Eye (tissue), 1 donor: ENCODE data around the gene COL28A1.
"Not testable (repeated sequence)": the region's sequence is repeated elsewhere in the genome, so short reads cannot be mapped to it uniquely, and the experiment has no call there.

Experiments
- DNase-seq: peaks from one replicate; pipeline ENCODE4 v3.0.0-alpha.2; 2015

The COL28A1 gene

DNA sequence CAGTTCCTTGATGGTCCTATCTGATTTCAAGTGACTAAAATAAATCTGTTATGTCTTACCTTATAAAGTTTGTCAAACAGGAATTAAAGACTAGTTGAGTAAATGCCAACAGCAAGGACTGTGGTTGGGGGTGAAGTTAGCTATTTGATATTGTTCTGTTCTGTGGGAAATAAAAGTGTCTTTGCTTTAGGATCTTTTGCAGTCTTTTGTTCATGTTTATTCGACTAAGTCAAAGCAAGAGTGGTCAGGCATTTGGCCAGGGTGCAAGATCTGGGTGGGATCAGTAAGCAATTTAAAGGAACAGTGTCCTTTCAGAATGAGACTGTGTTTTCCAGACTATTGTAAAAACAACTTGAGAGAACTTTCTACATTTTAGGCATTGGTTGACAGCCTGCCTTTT is at the start of gene COL28A1:
Gene COL28A1 (minus strand): TSS at position 183 of the 400 bp plus-strand sequence. CDS start 2,998 bp downstream, outside the sequence.
- no peak for DNase-seq

DNA sequence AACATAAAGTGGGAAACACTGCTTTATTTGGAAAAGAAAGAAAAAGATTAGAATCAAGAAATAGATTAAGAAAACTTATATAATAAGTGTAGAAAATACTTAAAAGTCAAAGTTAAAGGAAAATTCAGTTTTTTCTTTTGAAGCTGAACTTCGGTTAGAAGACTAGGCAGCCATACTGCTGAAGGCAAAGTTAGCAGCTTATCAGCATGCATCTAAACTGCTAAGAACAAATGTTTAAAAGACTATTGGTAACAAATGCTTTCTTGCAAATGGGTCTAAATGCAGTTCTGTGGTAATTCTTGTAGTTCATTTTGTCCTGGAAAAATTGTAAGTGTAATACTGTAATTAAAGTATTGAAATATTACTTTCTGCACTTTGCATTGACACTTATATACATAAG is 49.0 kb upstream of the COL28A1 start:
- DNase-seq, result no peak

DNA sequence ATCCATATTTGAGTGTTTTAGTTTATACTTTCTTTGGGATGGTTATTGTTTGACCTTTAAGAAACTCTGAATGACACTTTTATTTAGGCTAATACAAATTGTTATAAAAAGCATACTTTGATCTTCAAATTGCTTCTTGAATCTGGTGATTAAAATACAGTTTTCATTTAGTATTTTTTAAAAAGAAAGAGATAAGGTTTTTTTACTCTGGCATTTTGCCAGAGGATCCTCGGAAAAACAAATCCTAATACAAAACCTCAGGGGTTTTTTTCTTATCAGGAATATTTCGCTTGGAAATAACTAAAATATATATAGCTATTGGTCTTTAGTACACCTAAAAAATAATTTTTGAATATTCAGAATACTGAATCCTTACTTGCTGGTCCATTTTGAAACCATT is 48.1 kb upstream of the COL28A1 start:
- DNase-seq, result no peak

DNA sequence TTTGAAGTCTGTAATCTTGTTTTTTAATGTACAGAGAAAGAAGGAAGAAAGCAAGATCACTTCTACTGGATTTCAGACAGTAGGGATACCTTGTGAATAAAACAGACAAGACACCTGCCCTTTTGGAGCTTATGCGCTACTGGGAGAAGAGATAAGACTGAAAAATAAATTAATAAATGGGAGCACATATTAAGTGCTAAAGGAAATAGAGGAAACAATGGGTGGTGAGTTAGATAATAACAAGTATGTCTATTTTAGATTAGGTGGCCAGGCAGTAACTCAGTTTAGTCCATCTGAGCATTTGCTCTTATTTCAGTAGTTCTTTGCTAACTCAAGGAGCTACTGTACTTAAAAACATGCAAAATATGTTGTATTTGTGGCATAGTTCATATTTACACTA is 46.9 kb upstream of the COL28A1 start:
- no peak for DNase-seq

DNA sequence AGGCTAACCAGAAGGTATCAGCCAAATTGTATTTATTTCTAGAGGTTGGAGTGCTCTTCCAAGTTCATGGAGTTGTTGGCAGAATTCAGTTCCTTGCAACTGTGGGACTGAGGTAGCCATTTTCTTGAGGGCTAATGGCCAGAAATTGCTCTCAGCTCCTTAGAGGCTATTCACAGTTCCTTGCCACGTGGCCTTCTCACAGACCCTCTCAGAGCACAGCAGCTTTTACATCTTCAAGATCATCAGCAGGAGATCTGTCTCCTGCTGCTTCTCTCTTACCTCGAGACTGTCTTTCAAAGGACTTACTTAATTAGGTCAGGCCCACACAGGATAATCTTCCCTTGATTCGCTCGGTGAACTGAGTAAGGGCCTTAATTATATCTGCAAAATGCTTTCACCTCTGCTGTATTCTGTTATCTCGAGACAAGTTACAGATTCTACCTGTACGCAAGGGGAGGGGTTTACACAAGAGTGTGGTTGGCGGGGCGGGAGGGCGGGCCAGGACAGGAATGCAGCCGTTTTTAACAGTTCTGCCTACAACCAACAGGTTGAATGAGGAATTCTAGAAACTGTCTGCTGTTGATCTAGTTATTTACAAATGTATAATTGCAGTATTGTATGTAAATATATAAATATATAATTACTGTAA is 46.0 kb upstream of the COL28A1 start:
- DNase-seq, result peak; percentile 32

DNA sequence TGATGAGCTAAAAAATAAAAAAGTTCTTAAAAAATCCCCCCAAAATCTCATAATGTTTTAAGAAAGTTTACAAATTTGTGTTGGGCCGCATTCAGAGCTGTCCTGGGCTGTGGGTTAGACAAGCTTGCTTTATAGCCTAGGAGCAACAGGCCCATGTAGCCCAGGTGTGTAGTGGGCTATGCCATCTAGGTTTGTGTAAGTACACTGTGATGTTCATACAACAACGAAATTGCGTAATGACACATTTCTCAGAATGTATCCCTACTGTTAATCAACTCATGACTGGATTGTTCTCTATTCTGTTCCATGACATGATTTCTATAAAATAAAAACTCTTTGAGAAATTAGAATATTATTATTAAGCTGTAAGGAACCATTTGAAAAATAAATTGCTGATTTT is 44.0 kb upstream of the COL28A1 start:
- no peak for DNase-seq

DNA sequence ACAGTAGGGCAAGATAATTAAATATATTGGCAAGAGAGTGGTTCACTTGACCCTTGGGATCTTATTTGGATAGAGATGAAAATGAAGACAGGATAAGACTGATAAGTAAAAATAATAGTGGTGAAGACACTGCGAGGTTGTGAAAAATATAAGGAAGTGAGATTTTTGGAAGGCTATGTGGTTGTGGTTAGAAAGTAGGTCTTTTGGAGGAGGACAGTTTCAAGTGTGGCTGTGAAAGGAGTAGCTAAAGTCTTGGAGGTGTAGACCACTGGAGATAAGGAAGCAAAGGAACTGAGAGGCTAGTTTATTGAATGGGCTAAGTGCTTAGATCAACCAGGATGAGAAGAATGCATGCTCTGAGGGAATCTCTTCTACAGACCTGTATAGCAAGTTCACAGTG is 42.2 kb upstream of the COL28A1 start:
- DNase-seq, result no peak

DNA sequence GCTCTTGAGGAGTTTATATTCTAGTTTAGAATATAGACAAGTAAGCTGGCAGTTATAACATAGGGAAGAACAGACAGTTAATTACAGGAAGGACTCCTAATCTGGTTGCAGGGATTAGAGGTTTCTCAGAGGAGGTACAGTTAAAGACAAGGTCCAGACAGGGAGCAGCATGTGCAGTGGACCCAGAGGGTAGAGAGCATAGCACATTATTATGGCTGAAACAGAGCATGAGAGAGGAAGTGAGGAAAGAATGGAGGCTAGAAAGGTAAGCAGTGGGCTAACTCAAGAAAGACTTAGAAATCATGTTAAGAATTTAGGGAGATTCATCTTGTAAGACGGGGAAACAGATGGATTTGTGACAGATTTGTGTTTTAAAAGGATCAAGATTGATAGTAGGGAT is 40.7 kb upstream of the COL28A1 start:
- DNase-seq, result no peak

DNA sequence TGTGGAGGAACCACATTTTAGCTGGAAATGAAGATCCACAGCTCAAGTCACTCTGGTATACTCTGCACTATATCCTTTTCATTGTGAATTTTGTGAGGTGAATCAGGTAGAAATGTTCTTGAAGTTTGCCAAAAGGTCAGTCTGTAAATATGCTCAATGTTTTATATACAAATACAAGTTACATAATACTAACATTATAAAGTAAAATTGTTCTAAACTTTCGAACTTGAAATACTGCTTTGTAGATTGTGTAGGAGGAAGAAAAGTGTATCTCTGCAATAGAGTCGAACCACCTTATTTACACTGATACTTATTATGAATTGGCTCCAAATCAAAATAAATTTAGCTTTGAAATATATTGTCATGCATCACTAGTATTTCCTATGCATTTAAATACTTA is 38.0 kb upstream of the COL28A1 start:
- DNase-seq, result no peak

DNA sequence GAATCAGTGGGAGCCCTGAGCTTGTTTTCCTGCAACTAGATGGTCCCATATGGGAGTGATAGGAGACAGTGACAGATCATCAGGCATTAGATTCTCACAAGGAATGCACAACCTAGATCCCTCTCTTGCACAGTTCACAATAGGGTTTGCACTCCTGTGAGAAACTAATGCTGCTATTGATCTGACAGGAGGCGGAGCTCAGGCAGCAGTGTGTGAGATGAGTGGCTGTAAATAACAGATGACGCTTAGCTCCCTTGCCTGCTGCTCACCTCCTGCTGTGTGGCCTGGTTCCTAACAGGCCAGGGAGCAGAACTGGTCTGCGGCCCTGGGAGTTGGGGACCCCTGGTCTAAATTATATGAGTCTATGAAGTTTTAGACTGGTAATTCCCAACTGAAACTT is 34.9 kb upstream of the COL28A1 start:
- no peak for DNase-seq

DNA sequence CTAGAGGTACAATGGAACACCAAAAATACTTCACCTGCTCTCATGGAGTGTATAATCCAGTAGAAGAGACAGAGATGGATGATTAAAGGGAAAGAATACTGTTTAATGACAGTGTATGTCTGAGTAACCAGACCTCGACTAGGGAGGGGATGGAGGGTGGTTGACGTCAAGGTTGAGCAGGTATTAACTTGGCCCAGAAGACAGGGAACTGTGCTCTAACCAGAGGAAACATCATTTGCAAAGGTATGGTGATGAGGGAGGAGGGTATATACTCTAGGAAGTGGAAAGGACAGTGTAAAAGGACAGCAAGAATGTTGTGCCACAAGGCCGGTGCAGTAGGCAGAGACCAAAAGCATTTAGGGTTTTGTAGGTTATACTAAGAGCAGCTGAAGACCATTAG is 33.9 kb upstream of the COL28A1 start:
- no peak for DNase-seq

DNA sequence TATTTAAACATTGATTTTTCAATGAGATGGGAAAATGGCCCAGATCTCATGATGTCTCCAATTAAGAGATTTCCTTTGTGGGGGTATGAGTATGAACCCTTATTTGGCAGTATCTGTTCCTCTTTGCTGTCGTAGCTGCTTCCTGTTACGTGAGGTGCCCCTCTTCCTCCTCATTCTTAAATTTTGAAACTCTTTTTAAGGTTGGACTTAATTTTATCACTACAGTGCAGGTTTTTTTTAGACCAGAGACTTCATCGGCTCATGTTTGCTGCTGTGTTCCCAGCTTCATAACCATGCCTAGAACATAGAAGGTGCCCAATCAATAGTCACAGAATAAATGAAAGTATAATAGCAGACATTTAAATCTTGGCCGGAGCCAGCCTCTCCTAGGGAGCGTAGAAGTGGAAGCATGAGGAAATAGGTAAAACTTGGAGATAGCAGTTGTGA is 33.4 kb upstream of the COL28A1 start:
- no peak for DNase-seq

DNA sequence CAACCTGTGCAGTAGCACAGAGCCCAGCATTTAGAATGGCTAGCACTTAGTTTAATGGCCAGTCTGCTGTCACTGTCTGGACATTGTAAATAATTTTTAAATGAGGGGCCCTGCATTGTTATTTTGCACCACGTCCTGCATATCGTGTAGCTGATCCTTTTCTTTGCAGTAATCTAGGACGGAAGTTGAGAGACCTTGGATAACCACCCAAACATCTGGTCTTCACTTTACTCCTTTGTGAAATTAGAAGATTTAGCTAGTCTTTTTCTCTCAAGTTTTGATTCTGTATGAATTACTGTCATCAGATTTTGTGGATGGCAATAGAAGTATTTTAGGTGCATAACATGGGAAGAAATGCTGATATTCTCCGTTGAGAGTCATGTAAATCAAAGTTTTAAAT is 32.9 kb upstream of the COL28A1 start:
- no peak for DNase-seq

DNA sequence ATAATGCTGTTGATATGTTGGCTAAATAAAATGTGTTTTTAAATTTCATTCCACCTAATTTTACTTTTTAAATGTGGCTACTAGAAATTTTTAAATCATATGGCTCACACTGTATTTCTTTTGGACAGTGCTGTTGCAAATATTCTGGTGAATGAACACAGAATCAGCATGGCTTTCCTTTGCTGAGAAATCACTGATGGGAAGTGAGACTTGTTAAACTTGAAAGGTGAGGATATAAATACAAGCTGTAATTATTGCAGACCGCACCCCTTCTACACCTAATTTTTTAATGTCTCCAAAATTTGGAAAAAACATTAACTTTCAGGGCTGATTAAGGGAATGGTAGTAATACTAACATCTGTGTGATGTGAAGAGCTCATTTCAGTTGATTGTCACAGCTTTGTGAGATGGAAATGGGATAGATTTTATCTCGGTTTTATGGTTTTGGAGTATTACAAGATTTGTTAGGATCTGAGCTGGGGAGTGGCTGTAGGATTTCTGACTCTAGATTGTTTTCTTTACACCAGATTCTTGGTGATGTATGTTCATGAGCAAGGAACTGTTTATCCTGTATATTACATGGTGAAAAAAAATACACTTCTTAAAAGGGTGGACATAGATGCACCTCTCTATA is 32.3 kb upstream of the COL28A1 start:
- DNase-seq, result no peak

DNA sequence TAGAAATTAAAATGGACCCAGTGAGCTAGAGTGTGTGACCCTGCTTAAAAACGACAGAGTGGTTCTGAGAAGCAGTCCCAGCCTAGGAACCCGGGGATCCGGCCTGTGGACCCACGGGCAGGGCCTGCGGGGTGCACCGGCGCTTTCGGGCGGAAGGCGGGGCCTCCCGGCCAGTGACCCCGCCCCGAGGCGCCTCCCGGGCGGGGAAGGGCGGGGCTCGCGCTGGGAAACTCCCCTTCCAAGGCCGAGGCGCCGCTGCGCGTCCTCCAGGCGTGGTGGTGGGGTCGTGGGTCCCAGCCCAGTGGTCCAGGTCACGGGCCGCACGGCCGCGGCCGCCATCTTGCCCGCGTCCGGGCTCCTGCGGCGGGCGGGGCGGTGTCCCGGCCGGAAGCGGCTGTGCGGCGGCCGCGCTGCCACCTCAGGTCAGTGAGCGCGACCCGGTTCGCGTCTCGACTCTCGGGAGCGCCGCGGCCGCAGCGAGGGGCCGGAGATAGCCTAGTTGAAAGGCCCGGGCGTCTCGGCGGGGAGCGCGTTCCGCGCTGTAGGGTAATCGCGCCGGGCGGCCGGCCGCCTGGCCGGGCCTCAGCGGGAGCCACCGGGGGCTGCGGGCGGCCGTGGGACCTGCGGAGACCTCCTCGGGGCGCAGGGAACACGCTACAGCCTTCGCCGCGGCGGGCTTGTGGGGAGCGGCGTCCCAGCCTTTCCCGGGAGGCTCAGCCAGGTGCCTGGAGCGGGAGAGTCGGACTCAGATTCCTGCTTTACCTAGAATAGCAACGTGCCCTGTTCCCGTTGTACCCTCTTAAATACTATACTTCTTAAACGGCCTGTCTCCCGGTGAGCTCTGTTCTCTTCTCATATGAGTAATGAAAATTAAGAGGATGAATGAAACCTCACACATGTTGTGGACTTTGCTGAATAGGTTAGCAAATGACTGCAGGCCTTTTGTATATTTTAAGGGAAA is 31.3 kb upstream of the COL28A1 start, which contains the start of gene MIOS:
Gene MIOS (plus strand): TSS at position 234 of the 961 bp plus-strand sequence. CDS start 5,592 bp downstream, outside the sequence.
- peak; percentile 90 for DNase-seq

DNA sequence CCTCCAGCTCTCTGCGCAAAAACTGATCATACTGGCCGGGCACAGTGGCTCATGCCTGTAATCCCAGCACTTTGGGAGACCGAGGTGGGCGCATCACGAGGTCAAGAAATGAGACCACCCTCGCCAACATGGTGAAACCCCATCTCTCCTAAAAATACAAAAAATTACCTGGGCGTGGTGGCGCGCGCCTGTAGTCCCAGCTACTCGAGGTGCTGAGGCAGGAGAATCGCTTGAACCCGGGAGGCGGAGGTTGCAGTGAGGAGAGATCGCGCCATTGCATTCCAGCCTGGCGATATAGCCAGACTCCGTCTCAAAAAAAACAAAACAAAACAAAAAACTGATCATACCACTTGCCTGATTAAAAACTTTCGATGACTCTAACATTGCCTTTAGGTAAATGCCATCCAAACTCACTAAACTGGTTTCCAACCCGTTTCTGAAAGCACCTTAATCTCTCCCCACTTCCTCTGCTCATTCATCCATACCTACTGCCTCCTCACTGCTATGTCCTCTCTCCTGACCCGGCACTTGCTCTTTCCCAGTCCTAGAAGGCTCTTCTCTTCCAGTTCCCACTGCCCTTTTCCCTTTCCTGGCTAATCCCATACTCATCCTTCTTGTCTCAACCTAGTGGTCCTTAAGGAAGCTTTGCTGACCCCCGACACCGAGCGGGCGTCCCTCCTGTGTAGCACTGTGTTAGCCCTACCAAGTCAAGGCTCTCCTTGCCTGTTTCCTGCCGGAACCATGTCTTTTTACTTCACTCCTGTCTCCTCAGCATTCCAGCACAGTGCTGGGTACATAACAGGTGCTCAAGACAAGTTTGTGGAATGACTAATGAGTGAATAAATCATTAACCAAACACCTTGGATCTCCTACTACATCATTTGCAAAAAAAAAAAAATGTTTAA is 30.3 kb upstream of the COL28A1 start:
- DNase-seq, result peak; percentile 50

DNA sequence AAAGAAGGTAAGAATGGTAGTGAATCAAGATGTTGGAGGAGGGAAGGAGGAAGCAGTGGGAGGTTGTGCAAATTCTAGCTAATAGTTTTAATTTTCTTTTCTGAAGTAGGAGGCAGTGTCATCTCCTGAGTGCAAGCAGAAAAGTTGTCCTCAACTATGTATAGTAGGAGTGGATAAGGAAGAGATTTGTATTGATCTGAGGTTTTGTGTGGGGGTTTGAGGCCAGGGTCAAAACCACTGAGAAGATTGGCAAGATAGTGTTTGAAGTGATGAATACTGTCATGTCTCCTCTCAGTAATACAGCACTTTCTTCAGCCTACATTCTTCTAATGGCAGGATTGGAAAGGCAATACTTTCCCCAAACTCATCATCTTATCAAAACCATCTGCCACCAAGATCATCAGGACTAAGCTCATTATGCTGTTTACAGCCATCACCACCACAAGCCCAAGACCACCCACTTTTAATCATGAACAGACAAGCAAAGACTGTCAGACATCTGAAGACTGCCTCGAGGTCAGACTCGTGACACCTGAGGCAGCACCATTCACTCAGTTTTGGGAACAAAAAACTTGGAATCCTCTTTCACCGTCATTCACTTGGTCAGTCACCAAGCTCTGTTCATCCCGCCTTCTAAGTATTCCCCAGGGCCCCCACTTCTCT is 29.5 kb upstream of the COL28A1 start:
- no peak for DNase-seq

DNA sequence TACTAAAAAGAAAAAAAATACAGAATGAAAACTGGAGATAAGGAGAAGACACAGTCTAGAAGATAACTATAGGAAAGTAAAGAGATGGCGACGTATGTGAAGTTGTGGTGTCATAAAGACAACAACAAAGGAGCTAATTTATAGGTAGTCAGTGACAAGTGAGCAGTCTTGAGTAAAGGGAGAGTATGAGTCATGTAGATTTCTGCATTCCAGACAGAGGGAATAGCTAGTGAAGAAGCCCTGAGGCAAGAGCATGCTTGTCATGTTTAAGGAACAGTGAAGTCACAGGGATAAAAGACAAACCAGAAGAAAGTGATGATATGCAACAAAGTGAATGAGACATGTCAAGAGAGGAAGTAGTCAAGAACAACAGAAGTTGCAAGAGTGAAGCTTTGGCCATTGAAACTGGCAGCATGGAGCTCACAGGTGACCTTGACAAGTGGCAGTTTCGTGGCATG is 28.7 kb upstream of the COL28A1 start:
- DNase-seq, result peak; percentile 15

DNA sequence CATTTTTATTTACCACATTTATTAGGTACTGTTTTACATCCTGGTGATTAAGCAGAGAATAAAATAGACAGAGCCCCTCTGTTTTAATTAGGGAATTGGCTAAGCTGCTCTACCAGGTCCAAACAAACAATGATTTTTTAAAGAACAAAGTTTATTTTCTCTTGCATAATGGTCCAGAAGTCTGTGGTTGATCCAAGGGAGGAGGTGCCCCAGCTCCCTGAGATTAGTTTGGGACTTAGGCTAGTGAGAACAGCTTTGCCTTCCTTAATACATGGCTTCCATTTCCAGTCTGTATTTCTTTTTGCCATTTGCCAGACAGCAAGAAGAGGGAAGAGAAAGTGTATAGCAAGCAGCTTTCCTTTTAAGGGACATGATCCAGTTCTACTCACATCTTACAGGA is 28.1 kb upstream of the COL28A1 start:
- no peak for DNase-seq

DNA sequence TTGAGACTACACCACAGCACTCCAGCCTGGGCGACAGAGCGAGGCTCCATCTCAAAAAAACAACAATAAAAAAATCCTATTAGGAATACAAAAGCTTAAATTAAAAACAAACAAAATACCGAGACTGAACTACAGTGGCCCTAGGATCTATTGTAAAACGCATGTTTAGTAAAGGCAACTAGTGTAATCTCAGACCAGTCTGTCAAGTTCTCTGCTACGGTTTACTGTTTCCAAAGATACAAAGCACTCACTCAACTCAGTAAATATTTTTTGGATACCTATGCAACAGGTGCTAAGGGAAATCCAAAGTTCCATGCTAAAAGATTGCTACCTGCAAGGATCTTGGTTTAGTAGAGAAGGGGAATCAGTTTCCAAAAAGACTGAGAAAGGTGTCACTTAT is 27.6 kb upstream of the COL28A1 start:
- DNase-seq, result no peak

DNA sequence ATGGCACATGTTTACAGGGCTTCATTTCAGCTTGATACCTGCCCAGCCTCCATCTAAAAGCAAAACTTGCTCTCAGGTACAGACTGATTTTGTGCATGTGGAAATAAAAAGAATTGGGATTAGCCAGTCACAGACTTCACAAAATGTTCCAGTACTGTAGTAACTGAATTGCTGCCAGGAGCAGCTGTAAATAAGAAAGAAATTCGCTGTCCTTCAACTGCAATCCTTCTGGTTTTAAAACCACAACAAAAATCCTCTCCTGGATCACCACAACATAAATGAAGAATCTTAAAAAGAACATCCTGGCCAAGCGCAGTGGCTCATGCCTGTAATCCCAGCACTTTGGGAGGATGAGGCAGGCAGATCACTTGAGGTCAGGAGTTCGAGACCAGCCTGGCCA is 27.1 kb upstream of the COL28A1 start:
- DNase-seq, result no peak

DNA sequence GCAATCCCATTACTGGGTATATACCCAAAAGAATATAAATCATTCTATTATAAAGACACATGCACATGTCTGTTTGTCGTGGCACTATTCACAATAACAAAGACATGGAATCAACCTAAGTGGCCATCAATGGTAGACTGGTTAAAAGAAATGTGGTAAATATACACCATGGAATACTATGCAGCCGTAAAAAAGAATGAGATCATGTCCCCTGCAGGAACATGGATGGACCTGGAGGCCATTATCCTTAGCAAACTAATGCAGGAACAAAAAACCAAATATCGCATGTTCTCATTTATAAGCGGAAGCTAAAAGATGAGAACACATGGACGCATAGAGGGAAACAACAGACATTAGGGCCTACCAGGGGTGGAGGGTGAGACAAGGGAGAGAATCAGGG is 25.9 kb upstream of the COL28A1 start:
- not testable (repeated sequence) for DNase-seq
